ENCODE data around the gene LURAP1L.

LURAP1L gene

GRCh38 chr9:12813533-12813932 lies 38.7 kb downstream of the LURAP1L start:
- DNase-seq (ENCODE audit: low spot score): no peak

DNA sequence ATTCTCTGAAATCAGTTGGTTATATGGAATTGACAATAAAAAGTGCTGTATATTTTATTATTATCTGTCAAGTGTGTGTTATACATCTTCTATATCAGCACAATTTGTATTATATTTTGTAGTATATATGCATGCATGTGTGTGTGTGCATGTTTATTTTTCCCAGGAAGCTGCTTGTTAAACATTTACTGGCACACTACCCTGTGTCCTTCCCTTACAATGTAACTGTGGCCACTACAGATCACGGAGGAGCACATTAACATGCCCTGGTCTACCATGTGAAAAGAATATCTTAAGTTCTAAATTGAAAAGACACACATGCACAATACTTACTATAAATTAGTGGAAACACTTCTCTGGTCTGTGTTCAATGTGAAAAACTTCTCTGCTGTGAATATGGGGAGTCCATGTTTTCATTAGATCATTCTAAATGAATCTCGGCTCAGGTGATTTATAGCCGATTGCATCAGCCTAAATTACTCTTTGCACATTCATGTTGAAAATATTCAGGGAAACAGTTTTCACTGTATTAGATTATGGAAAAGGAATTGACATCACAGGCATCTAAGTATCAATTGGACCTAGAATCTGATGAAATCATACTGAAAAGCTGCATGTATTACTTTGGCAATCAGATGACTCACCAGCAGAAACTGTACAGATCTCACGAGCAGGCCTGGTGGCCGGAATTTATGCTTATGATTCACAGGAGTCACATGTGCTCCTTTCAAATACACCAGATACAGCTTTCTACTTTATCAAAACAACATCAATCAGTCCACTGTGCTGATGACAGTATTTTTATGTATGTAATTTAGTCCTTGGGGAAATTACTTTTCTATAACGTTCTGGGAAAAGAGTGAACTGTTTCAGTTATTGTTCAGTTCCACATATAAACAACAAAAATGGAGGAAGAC lies 39.4 kb downstream of the LURAP1L start:
- peak; percentile 17 for DNase-seq (ENCODE audit: low spot score)

DNA sequence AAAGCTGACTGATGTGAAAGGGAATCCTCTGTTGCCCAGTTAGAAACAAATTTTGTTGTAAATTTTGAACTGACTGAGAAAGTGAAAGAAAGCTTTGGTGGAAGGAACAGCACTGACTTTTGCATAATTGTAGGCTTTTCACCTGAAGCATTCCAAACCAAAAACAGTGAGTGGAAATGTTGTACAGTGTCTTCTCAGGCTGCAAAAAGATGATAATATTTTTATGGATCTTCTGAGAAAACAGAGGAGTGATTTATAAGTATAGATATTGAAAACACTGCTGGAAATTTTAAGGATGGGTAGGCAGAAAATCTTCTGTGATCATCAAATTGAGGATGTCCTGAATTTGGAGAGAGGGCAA lies 40.0 kb downstream of the LURAP1L start:
- DNase-seq (ENCODE audit: low spot score): no peak

DNA sequence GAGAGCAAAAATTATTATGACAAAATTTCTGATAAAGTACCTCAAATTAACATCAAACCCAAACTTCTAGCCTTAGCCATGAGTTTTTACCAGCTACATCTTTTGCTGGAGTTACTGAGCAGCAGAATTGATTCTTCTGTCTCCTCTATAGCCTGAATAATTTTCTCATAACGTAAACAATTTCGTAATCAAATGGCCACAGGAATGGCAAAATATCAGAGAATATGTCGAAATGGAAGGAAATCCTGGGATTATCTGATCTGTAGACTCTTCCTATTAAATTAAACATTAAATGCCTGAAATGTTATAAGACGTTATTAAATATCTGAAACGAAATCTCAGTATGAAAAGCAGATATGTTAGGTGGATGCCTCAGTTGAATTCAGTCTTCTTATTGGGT lies 41.1 kb downstream of the LURAP1L start:
- DNase-seq (ENCODE audit: low spot score): no peak

DNA sequence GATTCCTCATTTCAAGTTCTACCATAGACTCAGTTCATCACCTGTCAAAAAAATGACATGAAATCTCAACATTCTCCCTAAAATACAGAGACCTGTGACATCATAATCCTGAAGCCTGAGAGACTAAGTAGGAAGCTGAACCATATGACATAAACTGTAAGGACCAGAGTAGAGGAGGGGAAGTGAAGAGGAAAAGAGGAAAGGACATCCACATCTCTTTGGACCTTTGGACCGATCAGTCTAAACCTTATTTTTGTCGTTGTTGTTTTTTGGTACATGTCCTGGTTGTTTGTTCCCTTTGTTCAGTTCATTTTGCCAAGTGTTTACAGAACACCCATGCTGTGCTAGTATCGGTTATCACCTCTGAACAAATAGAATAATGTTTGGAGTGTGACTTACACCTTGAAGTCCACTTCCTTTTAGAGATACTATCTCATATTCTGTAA lies 41.9 kb downstream of the LURAP1L start:
- no peak for DNase-seq (ENCODE audit: low spot score)

GRCh38 chr9:12817702-12818101 lies 42.9 kb downstream of the LURAP1L start:
- no peak for DNase-seq (ENCODE audit: low spot score)

GRCh38 chr9:12818431-12819000 lies 43.7 kb downstream of the LURAP1L start:
- no peak for DNase-seq (ENCODE audit: low spot score)

DNA sequence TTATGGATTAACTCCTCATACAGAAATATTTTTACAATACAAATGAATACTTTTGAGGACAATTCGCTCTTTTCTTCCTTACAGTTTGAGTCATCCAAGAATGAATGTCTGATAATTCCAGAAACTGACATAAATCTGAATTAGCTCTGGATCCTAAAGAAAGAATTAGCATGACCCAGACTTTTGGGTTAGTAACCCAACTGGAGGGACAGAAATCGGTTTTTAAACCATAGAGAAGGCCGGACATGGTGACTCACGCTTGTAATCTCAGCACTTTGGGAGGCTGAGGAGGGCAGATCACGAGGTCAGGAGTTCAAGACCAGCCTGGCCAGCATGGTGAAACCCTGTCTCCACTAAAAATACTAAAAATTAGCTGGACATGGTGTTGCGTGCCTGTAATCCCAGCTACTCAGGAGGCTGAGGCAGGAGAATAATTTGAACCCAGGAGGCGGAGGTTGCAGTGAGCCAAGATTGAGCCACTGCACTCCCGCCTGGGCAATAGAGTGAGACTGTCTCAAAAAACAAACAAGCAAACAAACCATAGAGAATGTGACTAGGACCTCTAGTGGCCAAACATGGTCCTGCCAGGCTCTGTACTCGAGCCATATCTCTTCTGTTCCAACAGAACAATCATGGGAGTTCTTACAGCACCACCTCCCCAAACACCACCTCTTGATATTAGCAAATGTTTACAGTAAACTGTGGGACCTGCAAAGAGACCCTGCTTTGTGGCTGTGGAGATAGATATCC lies 44.8 kb downstream of the LURAP1L start:
- peak; percentile 61 for DNase-seq (ENCODE audit: low spot score)

DNA sequence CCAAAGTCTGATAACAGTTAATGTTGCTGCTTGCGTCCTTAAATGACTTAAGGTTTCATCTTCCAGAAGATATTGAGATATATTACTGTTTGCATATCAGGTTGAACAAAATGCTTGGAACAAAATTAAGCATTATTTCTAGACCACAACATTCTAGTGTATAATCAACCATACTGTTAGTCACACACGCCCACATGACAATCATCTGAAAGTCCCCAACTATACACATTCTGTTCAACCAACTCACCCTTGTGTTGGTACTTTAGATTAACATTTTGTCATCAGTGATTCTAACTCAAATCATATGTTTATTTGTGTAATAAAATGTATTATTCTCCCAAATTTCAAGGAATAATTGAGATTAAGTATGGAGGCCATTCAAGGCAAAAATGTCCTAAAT lies 47.3 kb downstream of the LURAP1L start:
- no peak for DNase-seq (ENCODE audit: low spot score)

DNA sequence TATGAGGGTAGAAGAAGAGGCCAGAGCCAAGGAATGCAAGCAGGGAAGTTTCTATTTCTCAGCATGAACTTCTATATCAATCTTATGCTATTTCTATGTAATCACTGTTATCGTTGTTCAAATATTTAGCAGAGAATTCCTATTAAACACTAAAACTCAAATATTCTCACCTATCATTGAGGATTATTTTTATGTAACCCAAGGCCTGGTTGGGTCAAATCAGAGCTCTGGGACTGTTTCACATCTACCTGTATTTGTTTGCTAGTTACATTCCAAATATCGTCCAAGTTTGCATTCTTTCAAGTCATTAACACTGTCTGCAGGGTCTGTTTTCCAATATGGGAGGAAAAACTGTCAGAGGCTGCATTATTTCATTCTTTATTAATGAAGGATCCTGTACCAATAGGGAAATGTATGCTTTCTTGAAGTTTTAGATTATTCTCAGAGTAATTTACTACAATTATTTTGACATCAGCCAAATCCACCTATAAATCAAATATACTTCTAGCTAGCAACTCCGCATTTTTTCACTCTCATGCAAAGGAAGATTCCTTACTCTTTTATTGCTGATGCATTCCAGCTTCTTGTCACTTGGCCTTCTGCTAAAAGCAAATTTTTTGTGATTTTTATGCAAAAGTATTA lies 52.2 kb downstream of the LURAP1L start:
- DNase-seq (ENCODE audit: low spot score): no peak

- no peak for DNase-seq (ENCODE audit: low spot score)
These were observed 58.9 kb downstream of the LURAP1L start for GRCh38 chr9:12833701-12834100.

DNA sequence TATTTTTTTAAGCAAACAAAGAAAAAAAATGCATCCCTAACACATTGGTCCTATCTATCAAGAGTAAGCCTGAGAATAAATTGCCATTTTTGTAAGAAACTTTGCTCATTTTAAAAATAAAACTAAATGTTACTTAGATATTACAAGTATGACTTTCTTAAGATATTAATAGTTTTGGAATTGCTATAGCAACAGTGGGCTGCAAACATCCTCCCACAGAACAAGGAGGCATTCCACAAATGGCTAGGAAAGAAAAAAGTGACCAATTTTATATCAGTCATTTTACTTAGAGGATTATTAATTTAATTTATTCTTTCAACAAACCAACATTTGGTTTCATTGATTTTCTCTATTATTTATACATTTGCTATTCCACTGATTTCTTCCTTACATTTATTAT lies 63.7 kb downstream of the LURAP1L start:
- DNase-seq (ENCODE audit: low spot score): no peak

DNA sequence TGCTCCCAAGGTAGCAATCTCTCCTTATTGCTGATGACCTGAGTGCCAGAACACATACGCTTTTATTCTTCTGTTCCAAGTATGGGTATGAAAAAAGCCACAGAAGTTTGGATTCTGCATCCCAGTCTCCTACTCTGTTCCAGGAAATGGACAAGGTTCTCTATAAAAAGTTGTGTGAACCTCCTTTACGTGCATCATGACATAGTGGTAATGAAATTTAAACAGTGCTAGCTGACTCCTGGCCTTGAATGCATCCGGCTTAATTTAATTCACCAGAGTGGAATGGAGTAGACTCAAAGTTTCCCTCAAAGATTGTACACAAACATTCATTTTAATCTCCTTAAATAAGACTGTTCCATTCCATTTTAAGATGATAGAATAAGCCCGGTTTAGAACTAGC lies 68.9 kb downstream of the LURAP1L start:
- DNase-seq (ENCODE audit: low spot score): no peak

GRCh38 chr9:12846035-12846434 lies 71.2 kb downstream of the LURAP1L start:
- no peak for DNase-seq (ENCODE audit: low spot score)

DNA sequence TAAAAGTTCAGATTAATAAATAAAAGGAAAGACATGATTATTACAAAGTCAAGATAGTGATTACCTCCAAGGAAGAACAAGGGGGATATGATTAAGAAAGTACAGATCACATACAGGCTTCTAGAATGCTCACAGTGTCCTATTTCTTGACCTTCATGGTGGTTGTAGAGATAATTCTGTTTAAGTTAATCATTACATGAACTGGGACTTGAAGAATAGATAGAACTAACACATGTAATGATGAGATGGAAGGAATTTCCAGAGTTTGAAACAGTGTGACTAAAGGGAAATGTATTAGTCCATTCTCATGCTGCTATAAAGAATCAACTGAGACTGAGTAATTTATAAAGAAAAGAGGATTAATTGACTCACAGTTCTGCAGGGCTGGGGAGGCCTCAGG lies 72.7 kb downstream of the LURAP1L start:
- no peak for DNase-seq (ENCODE audit: low spot score)

DNA sequence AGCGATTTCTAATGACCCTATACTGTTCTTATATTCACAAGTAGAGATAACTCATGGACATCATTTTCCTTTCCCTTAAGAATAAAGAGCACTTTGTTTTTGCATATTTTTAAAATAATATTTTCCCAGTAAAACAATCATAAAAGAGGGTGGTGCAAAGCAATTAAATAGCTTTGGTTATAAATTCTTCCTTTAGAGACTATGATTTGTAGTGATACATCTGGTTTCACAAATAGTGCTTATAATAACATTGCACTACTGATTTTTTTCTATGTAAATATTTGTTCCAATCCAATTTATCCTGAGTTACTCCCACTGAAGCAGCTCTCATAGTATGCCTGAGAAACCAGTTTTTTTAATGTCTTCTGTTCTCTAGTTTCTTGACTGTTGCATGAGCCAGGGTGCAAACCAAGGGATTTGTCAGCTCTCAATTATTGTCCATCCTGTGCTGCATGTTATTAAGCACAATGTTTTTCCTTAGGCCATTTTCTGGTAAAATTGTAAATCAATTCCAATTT lies 74.7 kb downstream of the LURAP1L start:
- DNase-seq (ENCODE audit: low spot score): no peak

DNA sequence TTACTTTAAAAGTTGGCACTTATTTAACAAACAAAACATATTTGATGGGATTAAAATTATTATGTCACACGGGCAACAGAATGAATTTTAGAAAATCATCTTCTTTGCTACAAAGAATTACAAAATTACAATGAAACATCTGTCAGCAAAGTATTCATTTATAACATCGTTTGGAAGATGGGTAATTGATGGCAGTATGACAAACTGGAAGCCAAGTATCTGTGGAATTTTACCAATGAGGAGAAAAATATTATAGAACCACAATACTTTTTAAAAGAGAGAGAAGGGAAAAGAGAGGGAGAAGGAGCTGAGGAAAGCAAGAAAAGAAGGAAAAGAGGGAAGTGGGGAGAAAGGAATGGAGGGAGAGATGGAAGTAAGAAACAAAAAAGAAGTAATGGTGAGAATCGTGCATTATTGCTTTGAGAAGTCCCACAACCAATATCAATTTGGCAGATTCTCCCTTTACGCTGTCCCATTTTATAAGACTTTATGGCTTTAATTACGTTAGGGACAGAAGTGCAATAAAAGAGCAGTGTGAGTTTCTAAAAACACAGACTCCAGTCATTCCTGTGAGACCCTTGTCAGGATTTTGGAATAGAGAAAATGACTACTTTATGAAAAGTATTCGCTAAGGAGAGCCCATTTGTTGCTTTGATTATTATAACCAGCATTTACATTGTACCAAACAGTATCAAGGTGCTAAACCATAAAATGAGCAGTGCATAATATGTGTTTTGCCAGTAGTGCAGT lies 76.7 kb downstream of the LURAP1L start:
- no peak for DNase-seq (ENCODE audit: low spot score)

GRCh38 chr9:12853051-12853450 lies 78.2 kb downstream of the LURAP1L start:
- DNase-seq (ENCODE audit: low spot score): no peak

GRCh38 chr9:12854221-12854620 lies 79.4 kb downstream of the LURAP1L start:
- no peak for DNase-seq (ENCODE audit: low spot score)

DNA sequence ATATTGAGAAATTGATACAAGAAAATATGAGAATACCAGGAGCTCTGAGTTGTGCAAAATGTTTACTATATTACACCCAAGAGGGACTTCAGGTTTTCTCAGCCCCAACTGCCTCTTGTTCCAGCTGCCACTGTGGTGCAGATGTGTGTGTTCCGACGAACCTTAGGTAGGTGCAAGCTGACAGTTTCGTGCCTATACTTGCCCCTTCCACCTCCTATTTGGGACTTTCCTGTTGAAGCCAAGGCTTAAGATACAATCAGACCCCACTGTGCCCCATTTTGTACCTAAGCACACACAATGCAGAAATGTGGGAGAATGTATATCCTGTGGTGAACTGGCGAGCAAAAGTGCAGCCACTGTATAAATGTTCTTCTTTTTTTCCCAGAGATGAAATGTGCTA lies 80.2 kb downstream of the LURAP1L start:
- no peak for DNase-seq (ENCODE audit: low spot score)

GRCh38 chr9:12856603-12857002 lies 81.8 kb downstream of the LURAP1L start:
- DNase-seq (ENCODE audit: low spot score): no peak
